BE2C (cell line): ENCODE results near the gene GPC6.

Experiments used
- DNase-seq: peaks from one replicate; pipeline ENCODE4 v3.0.0-alpha.2; 2020
- H3K27me3 ChIP-seq: fragments of 250-450 bp; sonication (Bioruptor Pico); 2 replicates; pipeline ENCODE4 v1.5.1; 2020; ENCODE audit warnings: mild to moderate bottlenecking
- H3K36me3 ChIP-seq: fragments of 250-450 bp; sonication (Bioruptor Pico); 2 replicates; pipeline ENCODE4 v1.5.1; 2020; ENCODE audit warnings: mild to moderate bottlenecking
- H3K4me1 ChIP-seq: fragments of 250-450 bp; sonication (Bioruptor Pico); 2 replicates; pipeline ENCODE4 v1.5.1; 2020
- H3K4me3 ChIP-seq: 2 replicates; pipeline ENCODE4 v1.5.1; 2011; ENCODE audit warnings: low read depth, low read length
- H3K9me3 ChIP-seq: fragments of 250-450 bp; sonication (Bioruptor Pico); 2 replicates; pipeline ENCODE4 v1.5.1; 2020
- TF ChIP-seq, protein P1 (sequence below): IDR thresholded peaks from 2 replicates; pipeline ENCODE4 v1.5.1; 2012; ENCODE audit warnings: mild to moderate bottlenecking, low read depth, low read length

Gene GPC6

DNA sequence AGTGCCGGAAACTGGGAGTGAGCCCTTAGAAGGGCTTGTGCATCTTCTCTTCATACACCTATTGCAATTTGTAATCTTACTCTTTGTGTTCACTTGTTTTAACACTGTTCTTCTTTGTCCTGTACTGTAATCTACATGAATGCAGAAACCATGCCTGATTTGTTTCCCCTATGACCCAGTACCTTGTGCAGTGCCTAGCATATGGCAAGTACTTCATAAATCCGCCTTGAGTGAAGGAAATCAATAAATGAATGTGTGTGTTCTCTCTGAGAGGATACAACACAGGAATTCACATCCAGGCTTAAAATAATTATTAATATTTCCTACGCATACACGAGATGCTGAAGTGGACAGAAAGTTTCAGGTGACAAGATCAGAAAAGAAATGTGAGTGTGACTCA is 172.6 kb downstream of the GPC6 start:
- Histone ChIP-seq H3K27me3 (no peaks in the 10 kb centered on the region), H3K9me3 (no peaks in the 10 kb centered on the region), H3K4me3 (no peak overlapping the region), H3K4me1 (peaks cover 8% of the 10 kb centered on the region), H3K36me3 (no peaks in the 10 kb centered on the region)
- TF ChIP-seq, protein P1, sequence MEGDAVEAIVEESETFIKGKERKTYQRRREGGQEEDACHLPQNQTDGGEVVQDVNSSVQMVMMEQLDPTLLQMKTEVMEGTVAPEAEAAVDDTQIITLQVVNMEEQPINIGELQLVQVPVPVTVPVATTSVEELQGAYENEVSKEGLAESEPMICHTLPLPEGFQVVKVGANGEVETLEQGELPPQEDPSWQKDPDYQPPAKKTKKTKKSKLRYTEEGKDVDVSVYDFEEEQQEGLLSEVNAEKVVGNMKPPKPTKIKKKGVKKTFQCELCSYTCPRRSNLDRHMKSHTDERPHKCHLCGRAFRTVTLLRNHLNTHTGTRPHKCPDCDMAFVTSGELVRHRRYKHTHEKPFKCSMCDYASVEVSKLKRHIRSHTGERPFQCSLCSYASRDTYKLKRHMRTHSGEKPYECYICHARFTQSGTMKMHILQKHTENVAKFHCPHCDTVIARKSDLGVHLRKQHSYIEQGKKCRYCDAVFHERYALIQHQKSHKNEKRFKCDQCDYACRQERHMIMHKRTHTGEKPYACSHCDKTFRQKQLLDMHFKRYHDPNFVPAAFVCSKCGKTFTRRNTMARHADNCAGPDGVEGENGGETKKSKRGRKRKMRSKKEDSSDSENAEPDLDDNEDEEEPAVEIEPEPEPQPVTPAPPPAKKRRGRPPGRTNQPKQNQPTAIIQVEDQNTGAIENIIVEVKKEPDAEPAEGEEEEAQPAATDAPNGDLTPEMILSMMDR: no peak
- no peak for DNase-seq

DNA sequence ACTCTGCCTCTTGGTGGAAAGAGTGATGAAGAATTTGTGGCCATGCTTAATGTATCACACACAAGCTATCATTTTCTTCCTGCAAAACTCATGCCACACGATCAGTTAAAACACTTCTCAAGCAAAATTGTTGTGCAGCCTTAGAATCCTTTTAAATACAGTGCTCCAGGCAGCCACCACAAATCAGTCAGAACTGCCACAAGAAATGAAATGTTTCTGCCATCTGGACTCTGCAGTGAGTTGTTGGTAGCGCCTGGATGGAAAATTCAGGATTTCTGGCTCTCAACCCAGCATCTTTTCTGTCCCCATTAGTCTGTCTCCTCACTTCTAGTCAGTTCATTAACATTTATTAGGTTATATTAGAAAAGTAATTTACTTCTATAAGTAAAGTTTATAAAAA is 179.5 kb downstream of the GPC6 start:
- Histone ChIP-seq H3K4me3 (no peak overlapping the region), H3K9me3 (no peaks in the 10 kb centered on the region), H3K4me1 (peaks cover 2% of the 10 kb centered on the region), H3K36me3 (no peaks in the 10 kb centered on the region), H3K27me3 (no peaks in the 10 kb centered on the region)
- DNase-seq: no peak
- TF ChIP-seq, protein P1: no peak

DNA sequence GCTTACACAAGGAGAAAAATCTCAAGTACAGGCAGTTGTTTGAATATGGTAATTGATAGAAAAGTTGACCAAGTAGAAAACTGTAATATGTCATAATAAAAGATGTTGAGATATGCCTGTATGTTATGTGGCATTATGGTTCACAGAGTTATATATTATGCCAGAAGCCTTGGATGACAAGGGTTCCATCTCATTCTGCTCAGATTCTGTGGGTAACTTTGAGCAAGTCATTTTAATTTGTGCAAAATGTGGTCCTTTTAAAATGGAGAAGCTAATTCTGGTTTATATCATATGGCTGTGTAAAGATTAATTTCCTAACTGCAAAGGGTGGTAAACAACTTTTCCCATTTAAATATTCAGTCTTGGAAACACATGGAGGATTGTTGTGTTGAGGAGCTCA is 180.9 kb downstream of the GPC6 start:
- Histone ChIP-seq H3K4me3 (no peak overlapping the region), H3K4me1 (peaks cover 2% of the 10 kb centered on the region), H3K27me3 (no peaks in the 10 kb centered on the region), H3K9me3 (no peaks in the 10 kb centered on the region), H3K36me3 (no peaks in the 10 kb centered on the region)
- DNase-seq: no peak
- TF ChIP-seq, protein P1: no peak

DNA sequence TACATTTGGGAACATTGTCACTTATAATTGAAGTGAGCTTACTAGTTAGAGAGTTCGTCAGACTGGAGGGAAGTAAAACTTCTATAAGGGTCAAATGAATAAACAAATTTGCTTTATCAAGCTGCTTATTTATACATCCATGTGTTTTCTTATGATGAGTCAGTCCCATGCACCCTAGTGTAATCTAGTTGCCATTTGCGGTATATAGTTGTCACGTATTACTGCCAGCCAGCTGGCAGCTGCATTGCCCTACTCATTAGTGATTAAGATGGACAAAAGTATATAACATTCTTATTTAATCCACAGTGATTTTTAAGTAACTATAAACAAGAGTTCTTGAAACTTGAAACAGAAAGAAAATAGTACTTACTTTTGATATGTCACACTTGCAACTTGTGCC is 182.4 kb downstream of the GPC6 start:
- H3K27me3 ChIP-seq: no peaks in the 10 kb centered on the region
- H3K4me1 ChIP-seq: peaks cover 2% of the 10 kb centered on the region
- H3K4me3 ChIP-seq: no peak overlapping the region
- H3K36me3 ChIP-seq: no peaks in the 10 kb centered on the region
- H3K9me3 ChIP-seq: no peaks in the 10 kb centered on the region
- no peak for DNase-seq
- TF ChIP-seq, protein P1: no peak

DNA sequence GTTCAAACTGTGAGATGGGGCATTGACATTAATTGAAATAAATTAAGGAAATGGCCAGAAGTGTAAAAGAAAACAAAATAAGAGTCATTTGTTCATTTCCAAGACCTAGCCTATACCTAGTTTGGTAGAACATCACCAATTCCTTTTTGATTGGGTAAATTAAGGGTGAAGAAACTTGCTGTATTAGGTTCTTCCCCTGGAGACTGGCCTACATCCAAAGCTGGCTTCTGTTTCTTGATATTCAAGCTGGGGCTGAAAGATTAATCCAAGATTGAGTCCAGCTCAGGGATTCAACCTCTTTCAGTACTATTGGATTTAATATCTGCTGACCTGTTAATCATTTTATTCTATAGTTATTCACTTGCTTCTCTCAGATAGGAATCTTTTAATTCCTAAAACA is 183.2 kb downstream of the GPC6 start:
- DNase-seq: no peak
- Histone ChIP-seq H3K9me3 (no peaks in the 10 kb centered on the region), H3K4me3 (no peak overlapping the region), H3K4me1 (peaks cover 2% of the 10 kb centered on the region), H3K27me3 (no peaks in the 10 kb centered on the region), H3K36me3 (no peaks in the 10 kb centered on the region)
- TF ChIP-seq, protein P1: no peak

DNA sequence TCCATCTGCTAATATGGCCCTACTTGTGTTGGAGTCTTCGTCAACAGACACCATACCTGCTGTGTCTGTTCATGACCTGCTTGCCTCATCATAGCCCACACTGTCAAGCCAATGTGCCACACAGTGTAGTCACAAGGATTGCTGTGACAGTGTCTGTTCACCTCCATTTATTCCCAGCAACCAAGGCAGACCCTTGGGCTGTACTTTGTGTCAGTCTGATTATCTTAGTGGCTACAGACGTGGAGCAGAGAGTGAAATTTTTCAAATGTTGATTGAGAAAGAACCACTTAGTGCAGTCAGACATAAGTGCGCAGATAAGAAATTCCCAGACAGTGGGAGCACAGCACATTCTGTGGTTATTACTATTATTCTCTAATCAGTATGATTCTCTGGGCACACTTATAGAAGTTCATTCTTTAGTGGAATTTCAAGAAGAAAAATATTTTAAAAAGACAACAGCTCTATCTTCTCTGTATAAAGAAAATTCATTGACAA is 184.6 kb downstream of the GPC6 start:
- Histone ChIP-seq H3K36me3 (no peaks in the 10 kb centered on the region), H3K4me1 (peaks cover 2% of the 10 kb centered on the region)

More for the DNA sequence above, 184.6 kb downstream of the GPC6 start:
- H3K27me3 ChIP-seq: no peaks in the 10 kb centered on the region
- H3K9me3 ChIP-seq: no peaks in the 10 kb centered on the region
- H3K4me3 ChIP-seq: no peak overlapping the region
- TF ChIP-seq, protein P1: no peak
- no peak for DNase-seq
